T1000 (cell line): ENCODE measurements around the gene MAPKAP1.

ENCODE experiments used
- DNase-seq: peaks from one replicate; lab custom pipeline; 2025; ENCODE audit warnings: mixed read lengths; lab: John Stamatoyannopoulos, UW

Gene MAPKAP1

GRCh38 chr9:125642311-125642710 is 64.7 kb downstream of the MAPKAP1 start:
- no peak for DNase-seq

GRCh38 chr9:125639057-125639456 is 68.0 kb downstream of the MAPKAP1 start:
- no peak for DNase-seq

- no peak for DNase-seq
Observed at GRCh38 chr9:125638239-125639045, 68.6 kb downstream of the MAPKAP1 start.

- no peak for DNase-seq
Observed at GRCh38 chr9:125637241-125637640, 69.8 kb downstream of the MAPKAP1 start.

- DNase-seq: no peak
Observed at GRCh38 chr9:125635888-125636287, 71.1 kb downstream of the MAPKAP1 start.

- DNase-seq: no peak
Observed at GRCh38 chr9:125634040-125634717, 72.8 kb downstream of the MAPKAP1 start.

- no peak for DNase-seq
Observed at GRCh38 chr9:125633116-125633745, 73.8 kb downstream of the MAPKAP1 start.

GRCh38 chr9:125632321-125633115 is 74.5 kb downstream of the MAPKAP1 start:
- DNase-seq: no peak

GRCh38 chr9:125631391-125632085 is 75.5 kb downstream of the MAPKAP1 start:
- no peak for DNase-seq

- no peak for DNase-seq
Observed at GRCh38 chr9:125630436-125630835, 76.6 kb downstream of the MAPKAP1 start.

GRCh38 chr9:125629446-125629845 is 77.6 kb downstream of the MAPKAP1 start:
- DNase-seq: no peak

GRCh38 chr9:125626187-125626586 is 80.8 kb downstream of the MAPKAP1 start:
- no peak for DNase-seq

- DNase-seq: no peak
Observed at GRCh38 chr9:125621170-125621569, 85.8 kb downstream of the MAPKAP1 start.

GRCh38 chr9:125620216-125620615 is 86.8 kb downstream of the MAPKAP1 start:
- no peak for DNase-seq

- no peak for DNase-seq
Observed at GRCh38 chr9:125617087-125617486, 89.9 kb downstream of the MAPKAP1 start.

GRCh38 chr9:125613141-125613540 is 93.9 kb downstream of the MAPKAP1 start:
- no peak for DNase-seq

- DNase-seq: no peak
Observed at GRCh38 chr9:125612616-125613015, 94.4 kb downstream of the MAPKAP1 start.

GRCh38 chr9:125611121-125611765 is 95.8 kb downstream of the MAPKAP1 start:
- no peak for DNase-seq

GRCh38 chr9:125609744-125610143 is 97.3 kb downstream of the MAPKAP1 start:
- DNase-seq: no peak

- no peak for DNase-seq
Observed at GRCh38 chr9:125608489-125609224, 98.4 kb downstream of the MAPKAP1 start.
